ENCODE measurements around the gene ZDHHC14. TPM values are rescaled to one million over a fixed set of nuclear protein-coding genes. Genes with fewer than 3 reads are reported as not detected.

ZDHHC14 gene
- total RNA-seq, 4 donors from 2014 or later: 7.1 to 11.4 (median 9.8) TPM

DNA sequence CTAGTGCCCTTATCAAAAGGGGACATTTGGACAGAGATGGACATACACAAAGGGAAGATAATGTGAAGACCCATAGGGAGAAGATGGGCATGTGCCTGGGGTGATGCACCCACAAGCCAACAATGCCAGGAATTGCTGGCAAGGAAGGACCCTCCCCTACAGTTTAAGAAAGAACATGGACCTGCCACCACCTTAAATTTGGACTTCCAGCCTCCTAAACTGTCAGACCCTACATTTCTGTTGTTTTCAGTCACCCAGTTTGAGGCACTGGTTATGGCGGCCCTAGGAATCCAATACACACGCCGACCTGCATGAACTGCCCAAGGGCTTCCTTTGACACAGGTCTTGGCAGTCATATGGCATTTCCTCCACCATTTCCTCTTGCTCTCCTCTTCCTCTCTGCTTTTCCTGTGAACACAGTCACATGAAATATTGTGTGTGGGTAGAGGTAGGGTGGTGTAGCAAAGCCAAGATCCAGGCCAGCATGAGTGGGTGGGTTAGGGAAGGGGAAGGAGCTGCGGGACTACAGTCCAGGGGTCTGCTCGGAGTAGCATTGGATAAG lies 115.6 kb downstream of the ZDHHC14 start:
- no peak for TF ChIP-seq POLR2A (IDR thresholded peaks at IDR 0.05; ENCODE audit: low read depth)
- no peak for TF ChIP-seq POLR2AphosphoS5 (IDR thresholded peaks at IDR 0.05)
- TF ChIP-seq, protein P1, sequence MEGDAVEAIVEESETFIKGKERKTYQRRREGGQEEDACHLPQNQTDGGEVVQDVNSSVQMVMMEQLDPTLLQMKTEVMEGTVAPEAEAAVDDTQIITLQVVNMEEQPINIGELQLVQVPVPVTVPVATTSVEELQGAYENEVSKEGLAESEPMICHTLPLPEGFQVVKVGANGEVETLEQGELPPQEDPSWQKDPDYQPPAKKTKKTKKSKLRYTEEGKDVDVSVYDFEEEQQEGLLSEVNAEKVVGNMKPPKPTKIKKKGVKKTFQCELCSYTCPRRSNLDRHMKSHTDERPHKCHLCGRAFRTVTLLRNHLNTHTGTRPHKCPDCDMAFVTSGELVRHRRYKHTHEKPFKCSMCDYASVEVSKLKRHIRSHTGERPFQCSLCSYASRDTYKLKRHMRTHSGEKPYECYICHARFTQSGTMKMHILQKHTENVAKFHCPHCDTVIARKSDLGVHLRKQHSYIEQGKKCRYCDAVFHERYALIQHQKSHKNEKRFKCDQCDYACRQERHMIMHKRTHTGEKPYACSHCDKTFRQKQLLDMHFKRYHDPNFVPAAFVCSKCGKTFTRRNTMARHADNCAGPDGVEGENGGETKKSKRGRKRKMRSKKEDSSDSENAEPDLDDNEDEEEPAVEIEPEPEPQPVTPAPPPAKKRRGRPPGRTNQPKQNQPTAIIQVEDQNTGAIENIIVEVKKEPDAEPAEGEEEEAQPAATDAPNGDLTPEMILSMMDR (IDR thresholded peaks at IDR 0.05): no peak
- no peak for TF ChIP-seq EP300 (IDR thresholded peaks at IDR 0.05)
- intact Hi-C loops (cut with DNase I): no loop called here
- no peak for DNase-seq (ENCODE audit: extremely low spot score)
- peaks cover 0 to 9% (median 0%) of the 10 kb centered on the region in 4 donors for H3K9me3 ChIP-seq
- H3K4me1 ChIP-seq: no peaks in the 10 kb centered on the region
- no peak overlapping the region for H3K4me3 ChIP-seq
- H3K36me3 ChIP-seq: no peaks in the 10 kb centered on the region
- H3K27ac ChIP-seq (replicated peaks in 1 of 4): no peak overlapping the region
- WGBS: 92% methylated on average over 5 of the region's 5 CpGs
- H3K27me3 ChIP-seq: no peaks in the 10 kb centered on the region

- H3K4me1 ChIP-seq: peaks cover 0 to 5% (median 0%) of the 10 kb centered on the region in 4 donors
- H3K36me3 ChIP-seq: no peaks in the 10 kb centered on the region
- TF ChIP-seq, protein P1 (IDR thresholded peaks at IDR 0.05): no peak
- TF ChIP-seq POLR2A (IDR thresholded peaks at IDR 0.05; ENCODE audit: low read depth) (no peak), POLR2AphosphoS5 (IDR thresholded peaks at IDR 0.05) (no peak), EP300 (IDR thresholded peaks at IDR 0.05) (no peak)
- no peaks in the 10 kb centered on the region for H3K27me3 ChIP-seq
- no peak overlapping the region for H3K27ac ChIP-seq (replicated peaks in 1 of 4)
- H3K4me3 ChIP-seq: no peak overlapping the region
- intact Hi-C loops (cut with DNase I): no loop called here
- peaks cover 0 to 9% (median 0%) of the 10 kb centered on the region in 4 donors for H3K9me3 ChIP-seq
- DNase-seq (ENCODE audit: extremely low spot score): peak; percentile 53
- 94% methylated on average over 2 of the region's 2 CpGs for WGBS
These were observed 116.6 kb downstream of the ZDHHC14 start for GRCh38 chr6:157497579-157497978.

DNA sequence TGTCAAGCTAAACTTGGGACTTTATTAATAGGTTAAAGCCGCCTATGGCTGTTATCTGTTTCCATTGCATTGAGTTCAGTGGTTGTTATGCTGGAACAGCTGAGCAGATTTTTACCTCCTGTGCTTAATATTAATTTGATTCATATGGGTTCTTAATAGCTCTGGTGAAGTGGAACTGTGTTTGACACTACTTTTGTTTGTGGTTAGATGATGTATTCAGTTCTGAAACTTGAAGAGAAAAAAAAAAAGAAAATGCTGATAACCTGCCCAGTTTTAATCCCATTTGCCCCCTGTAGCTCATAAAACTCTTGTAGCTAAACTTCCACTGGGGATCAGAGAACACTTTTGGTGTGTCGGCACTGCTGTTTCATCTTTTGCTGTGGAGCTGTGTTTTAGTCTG lies 117.8 kb downstream of the ZDHHC14 start:
- H3K4me1 ChIP-seq: peaks cover 0 to 5% (median 0%) of the 10 kb centered on the region in 4 donors
- intact Hi-C loops (cut with DNase I): no loop called here
- TF ChIP-seq, protein P1 (IDR thresholded peaks at IDR 0.05): no peak
- no peak for TF ChIP-seq POLR2A (IDR thresholded peaks at IDR 0.05; ENCODE audit: low read depth)
- 92% methylated on average over 2 of the region's 2 CpGs for WGBS
- no peak overlapping the region for H3K4me3 ChIP-seq
- no peaks in the 10 kb centered on the region for H3K36me3 ChIP-seq
- H3K27ac ChIP-seq (replicated peaks in 1 of 4): no peak overlapping the region
- DNase-seq (ENCODE audit: extremely low spot score): no peak
- no peaks in the 10 kb centered on the region for H3K27me3 ChIP-seq
- peaks cover 0 to 9% (median 0%) of the 10 kb centered on the region in 4 donors for H3K9me3 ChIP-seq

- WGBS: 94% methylated on average over 1 of the region's 1 CpG
- H3K36me3 ChIP-seq: no peaks in the 10 kb centered on the region
- TF ChIP-seq POLR2AphosphoS5 (IDR thresholded peaks at IDR 0.05) (no peak), EP300 (IDR thresholded peaks at IDR 0.05) (no peak), POLR2A (IDR thresholded peaks at IDR 0.05; ENCODE audit: low read depth) (no peak)
- TF ChIP-seq, protein P1 (IDR thresholded peaks at IDR 0.05): no peak
- H3K27ac ChIP-seq (replicated peaks in 1 of 4): no peak overlapping the region
- no peak overlapping the region for H3K4me3 ChIP-seq
- no peaks in the 10 kb centered on the region for H3K27me3 ChIP-seq
- peaks cover 0 to 9% (median 0%) of the 10 kb centered on the region in 4 donors for H3K9me3 ChIP-seq
- H3K4me1 ChIP-seq: peaks cover 0 to 5% (median 0%) of the 10 kb centered on the region in 4 donors
- no peak for DNase-seq (ENCODE audit: extremely low spot score)
- intact Hi-C loops (cut with DNase I): no loop called here
These were observed 119.0 kb downstream of the ZDHHC14 start for GRCh38 chr6:157500022-157500421.
